GM21390 (cell line): ENCODE data around the gene ELMO1.

Experiments used
- ATAC-seq: cut with Tn5 transposase; IDR thresholded peaks from one replicate; pipeline ENCODE4 v1.9.1; 2021; ENCODE audit not compliant: unreplicated experiment

Gene ELMO1

GRCh38 chr7:37198906-37199485, 249.7 kb downstream of the ELMO1 start:
- no peak for ATAC-seq

- no peak for ATAC-seq
Measured at GRCh38 chr7:37198041-37198905, 250.4 kb downstream of the ELMO1 start.

GRCh38 chr7:37197108-37197507, 251.6 kb downstream of the ELMO1 start:
- ATAC-seq = no peak

- ATAC-seq = no peak
Measured at GRCh38 chr7:37196676-37197075, 252.0 kb downstream of the ELMO1 start.

GRCh38 chr7:37195388-37195787, 253.3 kb downstream of the ELMO1 start:
- ATAC-seq = no peak

GRCh38 chr7:37194943-37195342, 253.7 kb downstream of the ELMO1 start:
- no peak for ATAC-seq

- no peak for ATAC-seq
Measured at GRCh38 chr7:37193775-37194135, 254.9 kb downstream of the ELMO1 start.

GRCh38 chr7:37193087-37193774, 255.4 kb downstream of the ELMO1 start:
- ATAC-seq = no peak

- no peak for ATAC-seq
Measured at GRCh38 chr7:37191797-37192196, 256.9 kb downstream of the ELMO1 start.

GRCh38 chr7:37187179-37187578, 261.5 kb downstream of the ELMO1 start:
- ATAC-seq = no peak

GRCh38 chr7:37186753-37187152, 261.9 kb downstream of the ELMO1 start:
- ATAC-seq = no peak

GRCh38 chr7:37181550-37181932, 267.1 kb downstream of the ELMO1 start:
- no peak for ATAC-seq

GRCh38 chr7:37180828-37181549, 267.7 kb downstream of the ELMO1 start:
- ATAC-seq = no peak

GRCh38 chr7:37176079-37176478, 272.6 kb downstream of the ELMO1 start:
- no peak for ATAC-seq

- no peak for ATAC-seq
Measured at GRCh38 chr7:37174460-37174859, 274.2 kb downstream of the ELMO1 start.

GRCh38 chr7:37173670-37174069, 275.0 kb downstream of the ELMO1 start:
- ATAC-seq = no peak

- no peak for ATAC-seq
Measured at GRCh38 chr7:37162106-37162505, 286.6 kb downstream of the ELMO1 start.

GRCh38 chr7:37160656-37161055, 288.0 kb downstream of the ELMO1 start:
- ATAC-seq = no peak

GRCh38 chr7:37153376-37153775, 295.3 kb downstream of the ELMO1 start:
- no peak for ATAC-seq

GRCh38 chr7:37151741-37152413, 296.8 kb downstream of the ELMO1 start:
- ATAC-seq = no peak

GRCh38 chr7:37150856-37151255, 297.8 kb downstream of the ELMO1 start:
- no peak for ATAC-seq
